Measurements from ENCODE around the gene TSPAN12.
A peak's percentile ranks its signal among the peaks of the same experiment; 100 is the strongest.

The TSPAN12 gene

DNA sequence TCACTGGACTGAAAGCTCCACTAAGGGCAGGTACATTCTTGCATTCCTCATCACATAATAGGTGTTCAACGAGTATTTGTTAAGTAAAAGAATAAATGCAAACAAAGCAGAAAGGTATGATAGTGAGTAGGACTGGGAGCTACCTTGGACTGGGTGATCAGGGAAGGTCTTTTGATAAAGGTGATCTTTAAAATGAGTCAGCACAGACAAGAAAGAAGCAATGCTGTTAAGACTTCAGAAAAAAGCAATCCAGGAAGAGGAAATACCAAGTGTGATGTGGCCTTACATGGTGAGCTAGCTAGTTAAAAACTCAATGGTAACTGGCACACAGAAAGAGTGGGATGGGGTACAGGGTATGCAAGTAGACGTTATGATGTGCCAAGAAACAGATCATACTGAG, 40.1 kb downstream of the TSPAN12 start:
- Mint-ChIP-seq H3K36me3 (ENCODE audit: low read depth) (peaks cover 55% of the 10 kb centered on the region), H3K4me1 (peaks cover 5% of the 10 kb centered on the region), H3K4me3 (no peak overlapping the region), H3K27me3 (ENCODE audit: low read depth) (no peaks in the 10 kb centered on the region), H3K9me3 (no peaks in the 10 kb centered on the region), H3K27ac (no peak overlapping the region)
- TF ChIP-seq, protein P1, sequence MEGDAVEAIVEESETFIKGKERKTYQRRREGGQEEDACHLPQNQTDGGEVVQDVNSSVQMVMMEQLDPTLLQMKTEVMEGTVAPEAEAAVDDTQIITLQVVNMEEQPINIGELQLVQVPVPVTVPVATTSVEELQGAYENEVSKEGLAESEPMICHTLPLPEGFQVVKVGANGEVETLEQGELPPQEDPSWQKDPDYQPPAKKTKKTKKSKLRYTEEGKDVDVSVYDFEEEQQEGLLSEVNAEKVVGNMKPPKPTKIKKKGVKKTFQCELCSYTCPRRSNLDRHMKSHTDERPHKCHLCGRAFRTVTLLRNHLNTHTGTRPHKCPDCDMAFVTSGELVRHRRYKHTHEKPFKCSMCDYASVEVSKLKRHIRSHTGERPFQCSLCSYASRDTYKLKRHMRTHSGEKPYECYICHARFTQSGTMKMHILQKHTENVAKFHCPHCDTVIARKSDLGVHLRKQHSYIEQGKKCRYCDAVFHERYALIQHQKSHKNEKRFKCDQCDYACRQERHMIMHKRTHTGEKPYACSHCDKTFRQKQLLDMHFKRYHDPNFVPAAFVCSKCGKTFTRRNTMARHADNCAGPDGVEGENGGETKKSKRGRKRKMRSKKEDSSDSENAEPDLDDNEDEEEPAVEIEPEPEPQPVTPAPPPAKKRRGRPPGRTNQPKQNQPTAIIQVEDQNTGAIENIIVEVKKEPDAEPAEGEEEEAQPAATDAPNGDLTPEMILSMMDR (IDR thresholded peaks at IDR 0.05; ENCODE audit: unreplicated experiment in 3 of 3) = no peak

DNA sequence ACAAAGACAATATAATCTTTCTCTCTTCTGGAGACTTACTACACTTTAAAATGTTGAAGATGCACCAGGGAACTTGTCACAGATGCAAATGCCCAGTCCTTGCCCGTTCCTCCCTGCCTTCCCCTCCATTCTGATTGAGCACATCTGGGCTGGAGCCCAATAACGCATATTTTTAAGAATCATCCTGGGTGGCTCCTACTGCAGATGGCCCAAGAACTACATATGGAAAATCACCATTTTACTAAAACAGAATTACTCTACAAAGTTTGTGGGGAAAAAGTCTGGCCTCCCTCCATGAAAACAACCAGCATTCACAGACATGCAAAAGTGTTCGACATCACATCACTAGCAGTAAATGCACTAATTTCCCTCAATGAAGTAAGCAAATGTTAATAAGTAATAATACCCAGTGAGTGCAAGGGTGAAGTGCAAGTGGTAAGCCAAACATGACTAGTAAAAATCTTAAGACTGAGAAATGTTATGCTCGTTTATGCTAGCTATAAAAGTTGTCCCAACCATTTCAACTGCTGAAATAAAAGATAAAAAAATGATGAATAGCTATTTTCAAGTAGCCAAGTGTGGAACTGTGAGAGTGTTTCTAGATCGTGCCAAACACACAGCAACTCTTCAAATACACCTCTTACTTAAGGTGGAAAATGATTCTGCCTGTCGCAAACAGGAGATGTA, 43.5 kb downstream of the TSPAN12 start:
- H3K4me1 Mint-ChIP-seq = peaks cover 5% of the 10 kb centered on the region
- TF ChIP-seq, protein P1 (IDR thresholded peaks at IDR 0.05; ENCODE audit: unreplicated experiment in 3 of 3) = no peak

DNA sequence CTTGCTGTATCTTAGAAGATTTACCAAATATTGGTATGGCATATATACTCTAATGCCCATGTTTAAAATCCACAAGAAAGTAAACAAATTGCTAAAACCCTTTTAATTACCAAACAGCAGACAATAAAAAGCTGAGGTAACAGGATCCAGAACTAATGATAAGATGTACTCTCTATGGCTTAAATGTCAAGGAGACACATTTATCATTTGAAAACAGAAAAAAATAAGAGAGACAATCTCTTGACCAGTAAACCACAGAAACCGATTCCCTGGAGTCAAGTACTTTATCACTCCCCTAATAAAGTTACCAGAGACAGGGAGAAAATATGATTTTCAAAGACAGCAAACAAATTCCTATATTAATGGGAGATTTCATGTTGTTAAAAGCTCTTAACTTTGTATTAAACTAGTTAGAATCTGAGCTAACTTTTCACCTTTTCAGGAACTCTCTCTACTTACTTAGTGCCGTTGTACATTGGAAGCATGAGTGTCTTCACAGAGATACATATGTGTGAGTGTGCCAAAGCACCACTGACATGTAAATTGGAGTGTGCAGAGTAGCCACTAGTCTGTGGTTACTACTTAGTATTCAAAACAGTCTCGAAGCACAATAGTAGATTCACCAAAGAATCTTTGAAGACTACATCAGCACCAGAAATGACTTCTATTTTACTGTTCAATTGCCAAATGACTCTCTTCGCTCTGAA, 44.2 kb downstream of the TSPAN12 start:
- Mint-ChIP-seq H3K36me3 (ENCODE audit: low read depth) (peaks cover 57% of the 10 kb centered on the region), H3K4me1 (peaks cover 5% of the 10 kb centered on the region), H3K9me3 (no peaks in the 10 kb centered on the region), H3K27me3 (ENCODE audit: low read depth) (no peaks in the 10 kb centered on the region), H3K4me3 (no peak overlapping the region), H3K27ac (peak overlapping the region in 1 of 3 experiments; percentile 70)
- TF ChIP-seq, protein P1 (IDR thresholded peaks at IDR 0.05; ENCODE audit: unreplicated experiment in 3 of 3) = no peak

More for the DNA sequence above, 43.5 kb downstream of the TSPAN12 start:
- H3K27me3 Mint-ChIP-seq (ENCODE audit: low read depth) = no peaks in the 10 kb centered on the region
- H3K4me3 Mint-ChIP-seq = no peak overlapping the region
- H3K27ac Mint-ChIP-seq = peak overlapping the region in 1 of 3 experiments; percentile 70
- H3K9me3 Mint-ChIP-seq = no peaks in the 10 kb centered on the region
- peaks cover 54% of the 10 kb centered on the region for H3K36me3 Mint-ChIP-seq (ENCODE audit: low read depth)

DNA sequence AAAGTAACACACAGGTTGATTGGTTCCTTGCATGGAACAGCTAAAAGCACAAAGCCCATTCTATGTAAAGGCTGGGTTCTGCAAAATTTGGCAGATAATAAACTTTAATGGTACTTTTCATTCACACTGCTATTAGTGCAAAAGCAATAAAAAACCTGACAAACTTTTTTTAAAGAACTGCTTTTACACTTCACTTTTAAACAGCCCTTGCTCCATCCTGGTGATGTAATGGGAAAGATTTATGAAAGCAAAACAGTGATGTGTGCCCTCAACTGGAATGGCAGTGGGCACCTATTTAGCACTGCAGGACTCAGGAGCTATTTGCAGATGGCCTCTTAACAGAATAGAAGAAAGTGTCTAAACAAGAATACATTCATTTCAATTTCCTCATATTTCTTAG, 44.9 kb downstream of the TSPAN12 start:
- TF ChIP-seq, protein P1 (IDR thresholded peaks at IDR 0.05; ENCODE audit: unreplicated experiment in 3 of 3) = no peak
- Mint-ChIP-seq H3K9me3 (no peaks in the 10 kb centered on the region), H3K27me3 (ENCODE audit: low read depth) (no peaks in the 10 kb centered on the region), H3K27ac (no peak overlapping the region), H3K4me1 (peaks cover 5% of the 10 kb centered on the region), H3K4me3 (no peak overlapping the region), H3K36me3 (ENCODE audit: low read depth) (peaks cover 56% of the 10 kb centered on the region)

DNA sequence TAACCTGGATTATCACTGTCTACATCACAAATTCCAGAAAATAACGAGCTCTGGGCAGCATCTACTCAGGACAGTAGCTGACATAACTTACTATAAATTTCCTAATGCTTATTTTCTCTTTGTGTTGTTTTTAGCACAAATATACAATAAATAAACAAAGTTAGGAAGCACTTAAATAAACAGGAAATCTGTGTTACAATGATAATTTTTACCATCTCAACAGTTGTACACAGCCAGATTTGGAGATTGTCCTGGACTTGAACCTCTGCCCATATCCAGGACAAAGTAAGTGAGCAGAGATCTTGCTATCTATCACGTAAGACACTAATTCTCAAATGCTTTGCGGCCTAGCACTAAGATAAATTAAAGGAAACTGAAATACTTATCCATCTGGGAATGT, 48.7 kb downstream of the TSPAN12 start:
- Mint-ChIP-seq H3K4me3 (no peak overlapping the region), H3K9me3 (no peaks in the 10 kb centered on the region), H3K4me1 (peaks cover 13% of the 10 kb centered on the region), H3K27me3 (ENCODE audit: low read depth) (no peaks in the 10 kb centered on the region), H3K27ac (no peak overlapping the region), H3K36me3 (ENCODE audit: low read depth) (peaks cover 29% of the 10 kb centered on the region)
- TF ChIP-seq, protein P1 (IDR thresholded peaks at IDR 0.05; ENCODE audit: unreplicated experiment in 3 of 3) = no peak
